22Rv1 (cell line): ENCODE data around the gene TCP10L.
"Not testable (repeated sequence)": the region's sequence is repeated elsewhere in the genome, so short reads cannot be mapped to it uniquely, and the experiment has no call there.

Experiments
- CTCF ChIP-seq: fragments of 450-650 bp; IDR thresholded peaks from 2 replicates; pipeline ENCODE4 v1.5.1; 2017; ENCODE audit warnings: mild to moderate bottlenecking
- ZFX ChIP-seq: fragments of 450-650 bp; IDR thresholded peaks from 2 replicates; pipeline ENCODE4 v1.6.1; 2017; ENCODE audit warnings: antibody characterized with exemption, borderline replicate concordance

- TF ChIP-seq CTCF, ZFX: not testable (repeated sequence)
These were observed 23.8 kb downstream of the TCP10L start for GRCh38 chr21:32561476-32561875.
